ENCODE measurements around the gene TK1. TPM values are rescaled to one million over a fixed set of nuclear protein-coding genes. Genes with fewer than 3 reads are reported as not detected.

Gene TK1
- total RNA-seq, 1 donor from 2014 or later = 16.2 TPM

DNA sequence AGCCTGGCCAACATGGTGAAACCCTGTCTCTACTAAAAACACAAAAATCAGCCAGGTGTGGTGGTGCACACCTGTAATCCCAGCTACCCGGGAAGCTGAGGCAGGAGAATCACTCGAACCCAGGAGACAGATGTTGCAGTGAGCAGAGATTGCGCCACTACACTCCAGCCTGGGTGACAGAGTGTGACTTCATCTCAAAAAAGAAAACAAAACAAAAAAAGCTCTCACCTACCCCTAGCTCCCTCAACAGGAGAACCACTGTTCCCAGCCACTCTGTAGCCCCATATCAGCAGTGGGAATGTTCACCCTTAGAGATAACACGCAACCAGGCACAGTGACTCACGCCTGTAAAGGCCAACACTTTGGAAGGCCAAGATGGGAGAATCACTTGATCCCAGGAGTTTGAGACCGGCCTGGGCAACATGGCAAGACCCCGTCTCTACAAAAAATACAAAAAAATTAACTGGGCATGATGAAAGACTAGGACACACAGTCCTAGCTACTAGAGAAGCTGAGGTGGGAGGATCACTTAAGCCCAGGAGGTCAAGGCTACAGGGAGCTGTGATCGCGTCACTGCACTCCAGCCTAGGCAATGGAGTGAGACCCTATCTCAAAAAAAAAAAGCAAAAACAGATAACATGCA lies 50.9 kb downstream of the TK1 start:
- DNase-seq (ENCODE audit: extremely low spot score, unreplicated experiment) = no peak
- TF ChIP-seq, protein P1, sequence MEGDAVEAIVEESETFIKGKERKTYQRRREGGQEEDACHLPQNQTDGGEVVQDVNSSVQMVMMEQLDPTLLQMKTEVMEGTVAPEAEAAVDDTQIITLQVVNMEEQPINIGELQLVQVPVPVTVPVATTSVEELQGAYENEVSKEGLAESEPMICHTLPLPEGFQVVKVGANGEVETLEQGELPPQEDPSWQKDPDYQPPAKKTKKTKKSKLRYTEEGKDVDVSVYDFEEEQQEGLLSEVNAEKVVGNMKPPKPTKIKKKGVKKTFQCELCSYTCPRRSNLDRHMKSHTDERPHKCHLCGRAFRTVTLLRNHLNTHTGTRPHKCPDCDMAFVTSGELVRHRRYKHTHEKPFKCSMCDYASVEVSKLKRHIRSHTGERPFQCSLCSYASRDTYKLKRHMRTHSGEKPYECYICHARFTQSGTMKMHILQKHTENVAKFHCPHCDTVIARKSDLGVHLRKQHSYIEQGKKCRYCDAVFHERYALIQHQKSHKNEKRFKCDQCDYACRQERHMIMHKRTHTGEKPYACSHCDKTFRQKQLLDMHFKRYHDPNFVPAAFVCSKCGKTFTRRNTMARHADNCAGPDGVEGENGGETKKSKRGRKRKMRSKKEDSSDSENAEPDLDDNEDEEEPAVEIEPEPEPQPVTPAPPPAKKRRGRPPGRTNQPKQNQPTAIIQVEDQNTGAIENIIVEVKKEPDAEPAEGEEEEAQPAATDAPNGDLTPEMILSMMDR (IDR thresholded peaks at IDR 0.05) = no peak
- Mint-ChIP-seq H3K27ac (ENCODE audit: unreplicated experiment) (no peak overlapping the region), H3K4me1 (ENCODE audit: unreplicated experiment) (no peaks in the 10 kb centered on the region), H3K27me3 (ENCODE audit: unreplicated experiment) (no peaks in the 10 kb centered on the region), H3K36me3 (ENCODE audit: unreplicated experiment) (no peaks in the 10 kb centered on the region), H3K9me3 (ENCODE audit: unreplicated experiment) (no peaks in the 10 kb centered on the region), H3K4me3 (ENCODE audit: unreplicated experiment) (no peak overlapping the region)

- Mint-ChIP-seq H3K27me3 (ENCODE audit: unreplicated experiment) (no peaks in the 10 kb centered on the region), H3K27ac (ENCODE audit: unreplicated experiment) (no peak overlapping the region), H3K4me3 (ENCODE audit: unreplicated experiment) (no peak overlapping the region), H3K9me3 (ENCODE audit: unreplicated experiment) (no peaks in the 10 kb centered on the region), H3K4me1 (ENCODE audit: unreplicated experiment) (peaks cover 9% of the 10 kb centered on the region), H3K36me3 (ENCODE audit: unreplicated experiment) (no peaks in the 10 kb centered on the region)
- DNase-seq (ENCODE audit: extremely low spot score, unreplicated experiment) = no peak
- TF ChIP-seq, protein P1 (IDR thresholded peaks at IDR 0.05) = no peak
Observed at GRCh38 chr17:78134899-78135385, 51.9 kb downstream of the TK1 start.

- no peak for DNase-seq (ENCODE audit: extremely low spot score, unreplicated experiment)
- Mint-ChIP-seq H3K4me3 (ENCODE audit: unreplicated experiment) (no peak overlapping the region), H3K27ac (ENCODE audit: unreplicated experiment) (no peak overlapping the region), H3K9me3 (ENCODE audit: unreplicated experiment) (no peaks in the 10 kb centered on the region), H3K4me1 (ENCODE audit: unreplicated experiment) (peaks cover 14% of the 10 kb centered on the region), H3K36me3 (ENCODE audit: unreplicated experiment) (no peaks in the 10 kb centered on the region), H3K27me3 (ENCODE audit: unreplicated experiment) (no peaks in the 10 kb centered on the region)
- TF ChIP-seq, protein P1 (IDR thresholded peaks at IDR 0.05) = peak; percentile 50
Observed at GRCh38 chr17:78133971-78134898, 52.6 kb downstream of the TK1 start.

GRCh38 chr17:78133179-78133951 lies 53.5 kb downstream of the TK1 start:
- TF ChIP-seq, protein P1 (IDR thresholded peaks at IDR 0.05) = no peak
- Mint-ChIP-seq H3K27ac (ENCODE audit: unreplicated experiment) (no peak overlapping the region), H3K27me3 (ENCODE audit: unreplicated experiment) (no peaks in the 10 kb centered on the region), H3K9me3 (ENCODE audit: unreplicated experiment) (no peaks in the 10 kb centered on the region), H3K4me1 (ENCODE audit: unreplicated experiment) (peaks cover 19% of the 10 kb centered on the region), H3K36me3 (ENCODE audit: unreplicated experiment) (no peaks in the 10 kb centered on the region), H3K4me3 (ENCODE audit: unreplicated experiment) (no peak overlapping the region)
- peak; percentile 83 for DNase-seq (ENCODE audit: extremely low spot score, unreplicated experiment)
